CD4-positive, alpha-beta T cell treated with Interleukin-15 for 4 hours (primary cell): ENCODE data around the gene PSG4.
"Not testable (repeated sequence)": the region's sequence is repeated elsewhere in the genome, so short reads cannot be mapped to it uniquely, and the experiment has no call there.

Source experiments
- DNase-seq: peaks from one replicate; pipeline ENCODE4 v3.0.0-alpha.2; 2020; ENCODE audit warnings: low spot score

Gene PSG4

DNA sequence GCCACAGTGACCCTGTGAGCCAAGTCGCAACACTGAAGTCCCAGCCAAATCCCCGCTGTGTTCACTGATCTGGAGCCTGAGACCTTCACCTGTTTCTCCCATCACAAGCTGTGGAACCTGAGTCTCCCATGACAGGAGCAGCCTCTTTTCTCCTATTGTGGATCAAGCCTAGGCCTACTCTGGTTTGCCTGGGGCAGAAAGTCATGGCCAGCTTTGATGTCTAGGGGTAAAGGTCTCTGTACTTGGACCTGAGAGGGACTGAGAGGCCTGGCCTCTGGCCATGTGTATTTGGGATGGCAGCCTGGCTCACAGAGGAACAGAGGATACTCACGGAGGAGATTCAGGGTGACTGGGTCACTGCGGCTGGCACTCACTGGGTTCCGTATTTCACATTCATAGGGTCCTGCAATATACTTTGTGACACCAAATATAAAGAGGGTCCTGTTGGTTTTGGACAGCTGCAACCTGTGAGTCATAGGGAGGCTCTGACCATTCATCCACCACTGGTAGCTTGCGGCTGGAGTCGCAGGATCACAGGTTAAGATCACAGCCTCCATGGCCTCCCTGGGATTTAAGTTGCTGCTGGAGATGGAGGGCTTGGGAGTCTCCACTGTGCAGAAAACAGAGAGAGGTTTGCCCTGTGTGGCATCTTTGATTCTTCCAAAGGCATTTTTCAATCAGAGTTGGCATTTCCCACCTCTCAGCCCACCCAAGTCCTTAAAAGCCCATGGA is 7.6 kb downstream of the PSG4 start:
- DNase-seq, result not testable (repeated sequence)

DNA sequence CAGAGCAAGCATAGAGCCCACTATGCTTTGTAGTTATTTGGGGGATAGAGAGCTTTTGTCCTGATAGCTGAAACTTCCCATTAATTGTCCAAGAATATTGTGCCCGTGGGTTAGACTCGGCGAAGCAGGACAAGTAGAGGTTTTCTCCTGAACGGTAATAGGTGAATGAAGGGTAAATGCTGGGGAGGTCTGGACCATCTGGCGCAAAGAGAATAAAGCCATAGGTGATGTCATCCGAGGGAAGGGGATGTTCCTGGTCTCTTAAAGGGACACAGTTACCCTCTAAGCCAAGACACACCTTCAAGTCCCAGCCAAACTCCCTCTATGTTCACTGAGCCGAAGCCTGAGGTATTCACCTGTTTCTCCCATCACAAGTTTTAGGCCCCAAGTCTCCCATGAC is 11.0 kb downstream of the PSG4 start:
- DNase-seq, result not testable (repeated sequence)

DNA sequence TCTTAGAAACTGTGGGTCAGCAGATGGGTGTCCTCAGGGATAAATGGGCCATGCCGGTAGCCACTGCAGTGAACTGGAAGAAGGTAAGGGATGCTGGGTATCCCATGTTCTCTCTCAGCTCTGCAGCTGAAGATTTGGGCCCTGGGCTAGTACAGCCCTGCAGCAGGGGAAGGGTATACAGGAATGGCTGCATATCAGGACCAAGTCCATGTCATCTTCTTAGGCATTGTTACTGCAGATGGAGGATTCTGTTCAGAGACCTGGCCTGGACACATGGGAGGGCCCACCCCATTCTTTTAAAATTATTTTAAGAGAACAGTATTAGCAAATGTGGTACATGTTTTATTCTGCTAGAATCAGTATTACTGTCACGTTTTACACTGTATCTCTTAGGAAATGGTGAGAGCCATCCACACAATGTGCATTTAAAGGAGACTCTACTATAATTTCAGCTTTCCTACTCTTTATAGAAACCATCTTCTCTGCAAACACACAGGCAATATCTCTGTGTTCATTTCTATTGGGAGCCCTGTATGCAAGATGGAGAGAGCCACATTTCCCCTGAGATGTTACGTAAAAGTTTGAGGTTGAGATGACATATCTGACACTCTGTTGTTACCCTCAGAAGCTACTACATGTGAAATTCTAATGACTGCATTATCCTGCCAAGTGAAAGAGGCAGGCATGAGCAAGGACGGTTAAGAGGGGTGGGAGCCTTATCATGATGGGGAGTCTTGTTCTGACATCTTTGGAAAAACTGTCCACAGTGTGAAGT is 12.9 kb downstream of the PSG4 start:
- DNase-seq, result not testable (repeated sequence)

DNA sequence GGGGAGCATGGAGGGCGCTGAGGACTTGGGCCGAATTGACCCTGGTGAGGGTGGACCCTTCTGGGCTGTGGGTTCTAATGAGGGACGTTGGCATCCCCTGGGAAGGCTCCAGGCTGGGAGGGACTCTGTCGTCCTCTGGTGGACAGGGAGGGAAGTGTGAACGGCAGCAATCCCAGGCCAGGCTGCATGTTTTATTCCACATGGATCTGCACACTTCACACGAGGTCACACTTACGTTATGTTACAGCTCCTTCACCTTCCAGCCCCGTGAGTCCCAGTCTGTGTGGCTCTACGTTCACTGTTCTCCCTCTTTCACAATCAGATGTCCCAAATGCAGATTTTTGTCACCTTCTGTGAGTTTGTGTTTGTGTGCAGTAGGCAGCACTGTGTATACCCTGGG is 17.3 kb downstream of the PSG4 start:
- not testable (repeated sequence) for DNase-seq

DNA sequence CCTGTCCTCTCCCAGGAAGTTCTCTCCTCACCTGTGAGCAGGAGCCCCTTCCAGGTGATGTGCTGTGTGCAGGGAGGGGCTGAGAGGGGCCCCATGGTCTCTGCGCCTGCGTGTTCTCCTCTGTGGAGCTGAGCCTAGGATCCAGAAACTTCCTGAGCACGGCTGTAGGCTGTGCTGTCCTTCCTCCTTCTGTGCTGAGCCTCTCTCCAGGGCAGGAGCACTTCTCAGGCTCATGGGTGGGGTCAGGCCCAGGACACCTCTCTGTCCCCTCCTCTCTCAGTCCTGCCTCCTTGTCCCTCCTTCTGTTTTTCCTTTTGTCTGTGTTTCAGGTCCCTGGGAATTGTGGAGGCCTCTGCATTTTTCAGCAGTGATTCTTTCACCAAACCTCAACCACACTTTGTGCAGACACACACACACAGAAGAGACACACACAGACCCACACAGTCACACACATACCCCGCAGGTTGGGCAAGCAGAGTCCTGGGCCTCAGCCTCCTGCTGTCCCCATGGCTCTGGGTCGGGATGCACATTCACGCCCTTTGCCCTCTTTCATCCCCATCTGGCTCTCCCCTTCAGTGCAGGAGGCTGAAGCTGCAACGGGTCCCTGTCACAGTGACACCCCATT is 19.0 kb downstream of the PSG4 start, which contains the start of gene PSG5:
TSS of gene PSG5 (minus strand) at position 226 of the 625 bp plus-strand sequence. CDS start at position 95, 131 bp downstream.
- not testable (repeated sequence) for DNase-seq

- DNase-seq, result not testable (repeated sequence)
These were observed 23.3 kb downstream of the PSG4 start for GRCh38 chr19:43181869-43182771.

GRCh38 chr19:43179569-43180147 is 25.8 kb downstream of the PSG4 start:
- not testable (repeated sequence) for DNase-seq

- not testable (repeated sequence) for DNase-seq
These were observed 26.9 kb downstream of the PSG4 start for GRCh38 chr19:43178577-43178976.

GRCh38 chr19:43165906-43166305 is 39.5 kb downstream of the PSG4 start:
- DNase-seq, result not testable (repeated sequence)

- DNase-seq, result not testable (repeated sequence)
These were observed 42.3 kb downstream of the PSG4 start for GRCh38 chr19:43163135-43163534.

DNA sequence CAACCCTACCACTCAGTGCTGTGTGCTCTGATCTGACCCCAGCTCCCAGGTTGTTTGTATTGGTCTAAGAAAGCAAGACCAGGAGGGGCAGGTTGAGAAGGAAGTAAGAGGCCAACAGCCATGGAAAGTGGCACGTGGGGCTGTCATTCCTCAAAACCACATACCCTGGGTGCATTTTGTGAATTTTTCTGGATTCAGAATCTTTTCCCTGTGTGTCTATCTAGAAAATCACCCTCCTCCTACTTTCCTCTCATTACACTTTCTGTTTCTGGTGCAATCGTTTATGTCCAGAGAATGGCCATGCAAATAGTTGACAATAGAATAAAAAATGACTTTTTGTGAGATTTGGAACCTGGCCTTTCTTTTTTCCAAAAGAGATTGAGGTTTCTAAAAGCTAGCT is 43.2 kb downstream of the PSG4 start:
- DNase-seq, result not testable (repeated sequence)

GRCh38 chr19:43152214-43152613 is 53.2 kb downstream of the PSG4 start:
- no peak for DNase-seq

DNA sequence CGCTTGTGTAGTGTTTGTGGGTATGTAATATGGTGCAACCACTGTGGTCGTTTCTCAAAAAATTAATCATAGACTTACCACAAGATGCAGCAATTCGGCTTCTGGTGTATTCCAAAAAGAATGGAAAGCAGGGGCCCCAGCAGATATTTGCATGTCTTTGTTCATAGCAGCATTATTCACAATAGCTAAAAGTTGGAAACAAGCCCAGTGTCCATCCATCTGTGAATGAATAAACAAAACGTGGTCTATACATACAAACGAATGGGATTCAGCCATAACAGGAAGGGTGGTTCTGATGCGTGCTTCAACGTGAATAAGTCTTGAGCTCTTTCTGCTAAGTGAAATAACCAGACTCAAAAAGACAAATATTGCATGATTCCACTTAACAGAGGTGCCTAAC is 55.6 kb downstream of the PSG4 start:
- DNase-seq, result not testable (repeated sequence)

GRCh38 chr19:43148233-43148632 is 57.2 kb downstream of the PSG4 start:
- no peak for DNase-seq
